DLD1 (cell line): ENCODE measurements around the gene ADAM12.
"Not testable (repeated sequence)": the region's sequence is repeated elsewhere in the genome, so short reads cannot be mapped to it uniquely, and the experiment has no call there.

Source experiments
- in situ Hi-C: cut with HindIII; loops from 2 replicates; pipeline ENCODE4 v1.10.0; 2017; ENCODE audit warnings: low sequenced_read_pairs

ADAM12 gene

DNA sequence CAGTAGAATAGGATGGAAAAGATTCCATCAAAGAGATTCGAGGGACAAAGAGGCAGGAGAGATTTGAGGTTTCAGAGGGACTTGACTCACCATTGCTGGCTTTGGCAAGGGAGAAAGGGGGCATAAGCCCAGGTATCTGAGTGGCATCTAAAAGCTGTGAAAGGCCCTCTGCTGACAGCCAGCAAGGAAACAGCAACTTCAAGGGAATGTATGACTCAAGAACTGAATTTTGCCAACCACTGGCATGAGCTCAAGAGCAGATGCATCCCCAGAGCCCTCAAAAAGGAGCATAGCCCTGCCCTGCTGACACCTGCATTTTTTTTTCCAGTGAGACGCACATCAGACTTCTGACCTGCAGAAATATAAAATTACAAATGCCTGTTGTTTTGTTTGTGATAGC is 19.6 kb upstream of the ADAM12 start:
- in situ Hi-C loops: no loop called here

- in situ Hi-C loops: no loop called here
Observed at GRCh38 chr10:126405239-126405775, 17.0 kb upstream of the ADAM12 start.

DNA sequence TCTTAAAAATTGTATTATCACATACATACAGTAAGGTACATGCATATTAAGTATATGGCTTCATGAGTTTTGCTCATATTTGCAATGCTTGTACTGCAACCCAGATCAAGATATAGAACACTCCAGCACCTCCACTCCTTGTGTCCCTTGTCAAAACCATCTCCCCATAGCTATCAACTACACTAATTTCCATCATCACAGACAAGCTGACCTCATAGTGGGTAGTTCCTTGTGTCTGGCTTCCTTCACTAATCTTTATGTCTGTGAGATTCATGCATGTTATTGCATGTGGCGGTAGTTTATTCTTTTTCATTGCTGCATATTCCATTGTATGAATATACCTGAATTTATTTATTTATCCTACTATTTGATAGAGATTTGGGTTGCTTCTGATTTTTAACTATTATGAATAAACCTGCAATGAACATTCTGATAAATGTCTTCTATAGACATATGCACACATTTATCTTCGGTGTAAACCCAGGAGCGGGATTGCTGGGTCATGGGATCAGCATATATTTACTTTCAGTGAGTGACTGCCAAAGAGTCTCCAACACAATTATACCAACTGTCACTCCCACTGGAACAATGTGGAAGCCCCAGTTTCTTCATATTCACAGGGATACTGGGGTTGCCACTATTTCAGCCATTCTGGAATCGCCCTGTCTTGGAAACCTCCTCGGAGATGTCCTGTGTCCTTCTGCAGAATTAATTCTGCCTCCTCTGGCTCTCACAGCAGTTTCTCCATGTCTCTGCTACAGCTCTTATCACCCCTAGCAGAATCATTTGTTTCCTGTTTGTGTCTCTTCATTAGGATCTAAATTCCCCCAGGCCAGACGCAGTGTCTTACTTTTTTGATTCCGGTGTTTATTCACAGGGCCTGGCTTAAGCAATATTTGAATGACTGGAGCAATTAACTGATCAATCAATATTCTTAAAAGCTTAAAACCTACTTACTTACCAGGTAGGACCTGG is 14.7 kb upstream of the ADAM12 start:
- in situ Hi-C loops: no loop called here

GRCh38 chr10:126400641-126401040 is 12.4 kb upstream of the ADAM12 start:
- in situ Hi-C loops: no loop called here

- in situ Hi-C loops: no loop called here
Observed at GRCh38 chr10:126398924-126399323, 10.6 kb upstream of the ADAM12 start.

DNA sequence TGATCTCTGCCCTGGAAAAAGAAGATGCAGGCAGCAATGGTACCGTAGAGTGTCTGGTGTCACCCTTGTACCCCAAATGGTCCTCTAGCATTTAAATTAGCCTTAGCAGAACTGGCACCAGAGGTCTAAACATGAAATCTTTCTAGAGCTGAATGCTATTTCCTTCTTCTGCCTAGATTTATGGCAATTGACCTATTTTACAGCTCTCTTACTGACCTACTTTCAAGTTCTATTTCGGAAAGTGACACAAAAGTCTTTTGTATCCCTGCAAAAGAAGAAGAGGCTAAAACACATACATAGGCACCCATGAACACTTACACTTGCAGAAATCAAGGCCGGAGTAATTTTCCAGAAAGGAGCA is 10.1 kb upstream of the ADAM12 start:
- in situ Hi-C loops: no loop called here

- in situ Hi-C loops: no loop called here
Observed at GRCh38 chr10:126397640-126398382, 9.5 kb upstream of the ADAM12 start.

DNA sequence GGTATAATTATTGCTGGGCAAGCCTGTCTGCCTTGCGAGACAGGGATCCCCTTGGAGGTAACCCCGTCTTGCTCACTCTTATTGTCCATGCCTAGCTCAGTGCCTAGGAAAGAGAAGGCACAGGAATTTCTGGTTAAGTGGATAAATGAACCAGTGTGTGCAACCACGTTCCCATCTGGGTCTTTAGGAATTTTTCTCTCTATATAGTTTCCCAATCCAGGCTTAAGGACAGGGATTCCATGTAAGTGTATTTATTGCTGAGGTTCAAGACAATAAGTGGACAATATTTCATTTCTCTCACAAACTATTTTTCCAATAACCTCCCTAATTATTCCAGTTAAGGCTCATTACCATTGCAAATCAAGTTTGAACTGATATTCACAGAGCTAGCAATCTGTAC is 8.9 kb upstream of the ADAM12 start:
- in situ Hi-C loops: no loop called here

DNA sequence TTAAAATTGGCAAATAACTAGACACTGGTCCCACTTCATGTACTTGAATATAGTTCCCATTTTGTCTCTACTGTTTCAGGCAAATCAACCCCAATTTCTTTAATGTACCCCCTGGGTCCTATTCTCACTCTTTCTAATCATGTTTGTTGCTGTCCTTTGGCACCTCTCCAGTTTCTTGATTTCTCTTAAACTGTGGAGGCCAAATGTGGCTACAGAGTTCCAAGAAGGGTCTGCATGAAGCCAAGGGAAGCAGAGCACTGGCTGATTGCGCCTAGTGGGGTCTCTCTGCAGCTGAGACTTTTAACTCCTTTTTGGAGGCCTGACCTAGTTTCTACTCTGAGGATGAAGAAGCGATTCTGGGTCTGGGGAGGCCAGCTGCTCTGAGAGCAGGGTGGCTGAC is 6.7 kb upstream of the ADAM12 start:
- in situ Hi-C loops: no loop called here

DNA sequence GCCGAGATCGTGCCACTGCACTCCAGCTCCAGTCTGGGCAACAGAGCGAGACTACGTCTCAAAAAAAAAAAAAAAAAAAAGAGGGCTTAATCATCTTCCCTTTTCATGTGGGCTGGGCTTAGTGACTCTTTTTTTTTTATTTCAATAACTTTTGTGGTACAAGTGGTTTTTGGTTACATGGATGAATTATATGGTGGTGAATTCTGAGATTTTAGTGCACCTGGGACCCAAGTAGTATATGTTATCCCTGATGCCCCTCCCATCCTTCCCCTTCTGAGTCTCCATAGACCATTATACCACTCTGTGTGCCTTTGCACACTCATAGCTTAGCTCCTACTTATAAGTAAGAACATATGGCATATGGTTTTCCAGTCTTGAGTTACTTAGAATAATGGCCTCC is 4.8 kb upstream of the ADAM12 start:
- in situ Hi-C loops: no loop called here

- in situ Hi-C loops: no loop called here
Observed at GRCh38 chr10:126392469-126392868, 4.2 kb upstream of the ADAM12 start.

GRCh38 chr10:126392068-126392467 is 3.8 kb upstream of the ADAM12 start:
- in situ Hi-C loops: no loop called here

DNA sequence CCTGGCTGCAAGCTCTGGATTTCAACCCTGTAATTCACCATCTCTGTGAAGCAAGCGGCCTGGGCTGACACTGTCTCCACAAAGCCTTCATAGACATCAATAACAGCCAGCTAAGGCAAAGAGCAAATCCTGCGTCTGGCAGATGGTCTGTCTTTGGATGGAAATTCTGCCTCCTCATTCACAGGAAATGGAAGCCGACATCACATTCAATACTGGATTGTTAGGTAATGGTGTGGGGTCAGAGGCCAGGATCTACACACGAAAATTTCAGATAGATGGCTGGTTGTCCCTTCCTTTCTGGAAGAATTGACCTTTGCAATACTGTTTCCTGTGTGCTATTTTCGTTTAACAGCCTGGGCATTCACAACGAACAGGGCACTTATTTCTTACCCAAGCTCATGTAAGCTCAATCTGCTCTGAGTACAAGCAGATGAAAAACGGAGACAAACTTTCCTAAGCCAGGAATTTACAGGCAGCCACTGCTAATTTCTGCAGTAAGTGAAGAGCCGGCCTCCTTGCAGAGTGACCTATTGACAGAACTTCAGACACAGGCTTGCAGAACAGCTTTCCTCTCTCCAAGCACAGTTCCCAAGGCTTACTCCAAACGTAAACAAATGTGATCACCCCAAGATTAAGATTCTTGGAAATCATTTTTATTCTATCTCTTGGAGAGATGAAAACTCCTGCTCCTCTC is 3.1 kb upstream of the ADAM12 start:
- in situ Hi-C loops: no loop called here

- in situ Hi-C loops: no loop called here
Observed at GRCh38 chr10:126390324-126390723, 2.0 kb upstream of the ADAM12 start.

GRCh38 chr10:126387041-126387921 is 996 bp downstream of the ADAM12 start:
- in situ Hi-C loops: no loop called here

DNA sequence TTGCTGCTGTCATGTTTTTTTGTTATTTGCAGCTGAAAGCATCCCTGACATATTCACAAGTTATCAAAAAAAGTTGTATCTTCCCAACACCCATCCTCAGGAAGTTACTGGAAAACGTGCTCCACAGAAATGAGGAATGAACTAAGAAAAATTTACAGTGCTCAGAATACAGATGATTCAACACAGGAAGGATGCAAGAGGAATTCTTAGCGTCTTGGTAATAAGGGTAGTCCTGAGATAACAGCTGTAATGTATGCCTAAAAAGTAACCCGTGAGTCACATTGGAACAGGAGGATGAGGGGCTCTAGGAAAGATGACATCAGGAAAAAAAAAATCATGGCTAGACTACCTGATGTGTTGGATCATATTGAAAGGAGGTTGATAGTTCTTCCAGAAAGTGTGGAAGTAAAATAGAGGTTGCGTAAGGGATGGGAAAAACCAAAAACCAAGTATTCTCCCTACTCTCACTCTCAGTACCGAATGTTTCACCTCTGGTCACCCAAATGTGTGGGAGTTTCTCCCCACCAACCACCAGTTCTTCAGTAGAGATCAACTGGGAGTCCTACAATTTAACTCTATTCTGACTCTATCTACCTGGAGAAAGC is 3.9 kb downstream of the ADAM12 start:
- in situ Hi-C loops: no loop called here

- in situ Hi-C loops: no loop called here
Observed at GRCh38 chr10:126380352-126381076, 7.8 kb downstream of the ADAM12 start.

GRCh38 chr10:126379166-126379565 is 9.1 kb downstream of the ADAM12 start:
- in situ Hi-C loops: not testable (repeated sequence)

- in situ Hi-C loops: no loop called here
Observed at GRCh38 chr10:126376956-126377355, 11.3 kb downstream of the ADAM12 start.
